Measurements from ENCODE around the gene SEC22C.

DNA sequence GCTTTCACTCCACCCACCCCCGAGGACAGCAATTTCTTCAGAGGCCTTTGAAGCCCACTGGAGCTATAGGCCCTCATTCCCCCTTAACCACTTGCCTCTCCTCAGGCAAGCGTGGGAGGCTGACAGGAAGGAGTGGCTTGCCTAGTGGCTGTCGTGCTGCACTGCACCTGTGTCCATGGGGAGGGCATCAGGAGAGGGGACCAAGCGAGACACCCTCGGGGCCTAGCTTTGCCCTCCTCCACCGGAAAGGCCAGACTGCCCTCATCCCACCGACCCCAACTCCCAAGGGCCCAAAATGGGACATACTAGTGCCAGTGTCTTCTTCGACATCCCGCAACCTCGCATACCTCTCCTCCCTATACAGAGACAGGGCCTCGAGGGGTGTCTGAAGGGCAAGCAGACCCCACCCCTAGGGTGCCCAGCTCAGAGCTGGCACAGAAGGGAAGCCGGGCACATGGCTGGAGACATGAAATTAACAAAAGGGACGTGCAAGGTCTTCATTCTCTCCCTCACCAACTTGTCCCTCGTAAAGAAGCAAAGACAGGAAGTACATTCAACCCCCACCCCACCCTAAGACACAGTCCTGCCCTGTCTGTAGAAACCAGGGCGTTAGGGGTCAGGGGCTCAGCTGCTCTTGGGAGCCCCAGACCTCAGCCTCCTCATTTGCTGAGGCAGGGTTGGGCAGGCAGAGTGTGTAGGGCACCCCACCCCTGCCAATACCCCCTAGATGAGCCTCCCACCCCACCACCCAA lies 55.0 kb downstream of the SEC22C start:
- TF ChIP-seq POLR2AphosphoS5 (IDR thresholded peaks at IDR 0.05) (no peak), POLR2A (IDR thresholded peaks at IDR 0.05) (no peak), EP300 (IDR thresholded peaks at IDR 0.05) (no peak)
- TF ChIP-seq, protein P1, sequence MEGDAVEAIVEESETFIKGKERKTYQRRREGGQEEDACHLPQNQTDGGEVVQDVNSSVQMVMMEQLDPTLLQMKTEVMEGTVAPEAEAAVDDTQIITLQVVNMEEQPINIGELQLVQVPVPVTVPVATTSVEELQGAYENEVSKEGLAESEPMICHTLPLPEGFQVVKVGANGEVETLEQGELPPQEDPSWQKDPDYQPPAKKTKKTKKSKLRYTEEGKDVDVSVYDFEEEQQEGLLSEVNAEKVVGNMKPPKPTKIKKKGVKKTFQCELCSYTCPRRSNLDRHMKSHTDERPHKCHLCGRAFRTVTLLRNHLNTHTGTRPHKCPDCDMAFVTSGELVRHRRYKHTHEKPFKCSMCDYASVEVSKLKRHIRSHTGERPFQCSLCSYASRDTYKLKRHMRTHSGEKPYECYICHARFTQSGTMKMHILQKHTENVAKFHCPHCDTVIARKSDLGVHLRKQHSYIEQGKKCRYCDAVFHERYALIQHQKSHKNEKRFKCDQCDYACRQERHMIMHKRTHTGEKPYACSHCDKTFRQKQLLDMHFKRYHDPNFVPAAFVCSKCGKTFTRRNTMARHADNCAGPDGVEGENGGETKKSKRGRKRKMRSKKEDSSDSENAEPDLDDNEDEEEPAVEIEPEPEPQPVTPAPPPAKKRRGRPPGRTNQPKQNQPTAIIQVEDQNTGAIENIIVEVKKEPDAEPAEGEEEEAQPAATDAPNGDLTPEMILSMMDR (IDR thresholded peaks at IDR 0.05): no peak
